ENCODE measurements around the gene KRTAP3-2.

KRTAP3-2 gene

GRCh38 chr17:40974366-40974765 is 25.3 kb downstream of the KRTAP3-2 start:
- H3K4me3 ChIP-seq (ENCODE audit: control insufficient read depth, low read depth, low read length), result no peak overlapping the region
- no peak for TF ChIP-seq CTCF (IDR thresholded peaks at IDR 0.05; ENCODE audit: control insufficient read depth, insufficient read depth, low read depth, low read length, missing control alignments)

GRCh38 chr17:40967582-40967981 is 32.1 kb downstream of the KRTAP3-2 start:
- no peak overlapping the region for H3K4me3 ChIP-seq (ENCODE audit: control insufficient read depth, low read depth, low read length)
- TF ChIP-seq CTCF (IDR thresholded peaks at IDR 0.05; ENCODE audit: control insufficient read depth, insufficient read depth, low read depth, low read length, missing control alignments), result no peak
- no peak for DNase-seq (ENCODE audit: low read depth)

More at GRCh38 chr17:40974366-40974765, 25.3 kb downstream of the KRTAP3-2 start:
- no peak for DNase-seq (ENCODE audit: low read depth)

GRCh38 chr17:40966848-40967247 is 32.9 kb downstream of the KRTAP3-2 start, which contains the start of gene KRT39:
Gene KRT39, minus strand, starts transcription at chr17:40966948. Its CDS starts 92 bp downstream, at chr17:40966856.
- DNase-seq (ENCODE audit: low read depth), result no peak
- TF ChIP-seq CTCF (IDR thresholded peaks at IDR 0.05; ENCODE audit: control insufficient read depth, insufficient read depth, low read depth, low read length, missing control alignments), result no peak
- no peak within 1 kb of the TSS for H3K4me3 ChIP-seq (ENCODE audit: control insufficient read depth, low read depth, low read length)

- TF ChIP-seq CTCF (IDR thresholded peaks at IDR 0.05; ENCODE audit: control insufficient read depth, insufficient read depth, low read depth, low read length, missing control alignments), result peak; percentile 45
- H3K4me3 ChIP-seq (ENCODE audit: control insufficient read depth, low read depth, low read length), result no peak overlapping the region
- no peak for DNase-seq (ENCODE audit: low read depth)
These were observed 35.9 kb downstream of the KRTAP3-2 start for GRCh38 chr17:40963838-40964237.

- DNase-seq (ENCODE audit: low read depth), result no peak
- no peak overlapping the region for H3K4me3 ChIP-seq (ENCODE audit: control insufficient read depth, low read depth, low read length)
- TF ChIP-seq CTCF (IDR thresholded peaks at IDR 0.05; ENCODE audit: control insufficient read depth, insufficient read depth, low read depth, low read length, missing control alignments), result no peak
These were observed 37.6 kb downstream of the KRTAP3-2 start for GRCh38 chr17:40962059-40962561.

- DNase-seq (ENCODE audit: low read depth), result peak; percentile 39
- H3K4me3 ChIP-seq (ENCODE audit: control insufficient read depth, low read depth, low read length), result no peak overlapping the region
- no peak for TF ChIP-seq CTCF (IDR thresholded peaks at IDR 0.05; ENCODE audit: control insufficient read depth, insufficient read depth, low read depth, low read length, missing control alignments)
These were observed 38.1 kb downstream of the KRTAP3-2 start for GRCh38 chr17:40961591-40961990.

GRCh38 chr17:40960144-40960543 is 39.6 kb downstream of the KRTAP3-2 start:
- no peak for TF ChIP-seq CTCF (IDR thresholded peaks at IDR 0.05; ENCODE audit: control insufficient read depth, insufficient read depth, low read depth, low read length, missing control alignments)
- no peak overlapping the region for H3K4me3 ChIP-seq (ENCODE audit: control insufficient read depth, low read depth, low read length)
- no peak for DNase-seq (ENCODE audit: low read depth)
